Fibroblast of mammary gland (primary cell): Measurements from ENCODE around the gene TAPBPL.

Source experiments
- DNase-seq: peaks from one replicate; pipeline ENCODE4 v3.0.0-alpha.2; 2010; ENCODE audit warnings: low read depth
- H3K4me3 ChIP-seq: 2 replicates; pipeline ENCODE4 v1.5.1; 2011; ENCODE audit warnings: low read depth, mild to moderate bottlenecking, low read length, moderate library complexity; ENCODE audit not compliant: control insufficient read depth
- CTCF ChIP-seq: conservative IDR thresholded peaks from 2 replicates; pipeline ENCODE4 v1.5.1; 2011; ENCODE audit warnings: low read depth, low read length, inconsistent platforms; ENCODE audit not compliant: control insufficient read depth, insufficient read depth

Gene TAPBPL

GRCh38 chr12:6438345-6438744 is 13.5 kb upstream of the TAPBPL start:
- no peak for TF ChIP-seq CTCF
- DNase-seq, result no peak

GRCh38 chr12:6440391-6440790 is 11.5 kb upstream of the TAPBPL start:
- H3K4me3 ChIP-seq, result no peak overlapping the region
- no peak for TF ChIP-seq CTCF
- no peak for DNase-seq

More at GRCh38 chr12:6438345-6438744, 13.5 kb upstream of the TAPBPL start:
- H3K4me3 ChIP-seq, result no peak overlapping the region

GRCh38 chr12:6442836-6443235 is 9.0 kb upstream of the TAPBPL start:
- no peak for TF ChIP-seq CTCF
- no peak for DNase-seq

GRCh38 chr12:6443361-6443983 is 8.4 kb upstream of the TAPBPL start:
- H3K4me3 ChIP-seq, result no peak overlapping the region
- TF ChIP-seq CTCF, result no peak
- DNase-seq, result no peak

More at GRCh38 chr12:6442836-6443235, 9.0 kb upstream of the TAPBPL start:
- H3K4me3 ChIP-seq, result no peak overlapping the region

- no peak for DNase-seq
Measured at GRCh38 chr12:6444031-6444430, 7.8 kb upstream of the TAPBPL start.

GRCh38 chr12:6444704-6445688 is 6.8 kb upstream of the TAPBPL start, which contains the start of gene CD27:
CD27 (plus strand) TSS chr12:6444955; CDS start chr12:6445096, 141 bp downstream.
- no peak within 1 kb of the TSS for H3K4me3 ChIP-seq
- TF ChIP-seq CTCF, result no peak
- no peak for DNase-seq

More at GRCh38 chr12:6444031-6444430, 7.8 kb upstream of the TAPBPL start:
- TF ChIP-seq CTCF, result no peak
- H3K4me3 ChIP-seq, result no peak overlapping the region
